Nucleus accumbens (tissue), 56 donors: ENCODE measurements around the gene TMBIM4.
"Not testable (repeated sequence)": the region's sequence is repeated elsewhere in the genome, so short reads cannot be mapped to it uniquely, and the experiment has no call there.

ENCODE experiments used
- DNase-seq, 56 donors: peaks; one replicate each; lab custom pipeline; 2025; lab: John Stamatoyannopoulos, UW

TMBIM4 gene, protein sequence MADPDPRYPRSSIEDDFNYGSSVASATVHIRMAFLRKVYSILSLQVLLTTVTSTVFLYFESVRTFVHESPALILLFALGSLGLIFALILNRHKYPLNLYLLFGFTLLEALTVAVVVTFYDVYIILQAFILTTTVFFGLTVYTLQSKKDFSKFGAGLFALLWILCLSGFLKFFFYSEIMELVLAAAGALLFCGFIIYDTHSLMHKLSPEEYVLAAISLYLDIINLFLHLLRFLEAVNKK

DNA sequence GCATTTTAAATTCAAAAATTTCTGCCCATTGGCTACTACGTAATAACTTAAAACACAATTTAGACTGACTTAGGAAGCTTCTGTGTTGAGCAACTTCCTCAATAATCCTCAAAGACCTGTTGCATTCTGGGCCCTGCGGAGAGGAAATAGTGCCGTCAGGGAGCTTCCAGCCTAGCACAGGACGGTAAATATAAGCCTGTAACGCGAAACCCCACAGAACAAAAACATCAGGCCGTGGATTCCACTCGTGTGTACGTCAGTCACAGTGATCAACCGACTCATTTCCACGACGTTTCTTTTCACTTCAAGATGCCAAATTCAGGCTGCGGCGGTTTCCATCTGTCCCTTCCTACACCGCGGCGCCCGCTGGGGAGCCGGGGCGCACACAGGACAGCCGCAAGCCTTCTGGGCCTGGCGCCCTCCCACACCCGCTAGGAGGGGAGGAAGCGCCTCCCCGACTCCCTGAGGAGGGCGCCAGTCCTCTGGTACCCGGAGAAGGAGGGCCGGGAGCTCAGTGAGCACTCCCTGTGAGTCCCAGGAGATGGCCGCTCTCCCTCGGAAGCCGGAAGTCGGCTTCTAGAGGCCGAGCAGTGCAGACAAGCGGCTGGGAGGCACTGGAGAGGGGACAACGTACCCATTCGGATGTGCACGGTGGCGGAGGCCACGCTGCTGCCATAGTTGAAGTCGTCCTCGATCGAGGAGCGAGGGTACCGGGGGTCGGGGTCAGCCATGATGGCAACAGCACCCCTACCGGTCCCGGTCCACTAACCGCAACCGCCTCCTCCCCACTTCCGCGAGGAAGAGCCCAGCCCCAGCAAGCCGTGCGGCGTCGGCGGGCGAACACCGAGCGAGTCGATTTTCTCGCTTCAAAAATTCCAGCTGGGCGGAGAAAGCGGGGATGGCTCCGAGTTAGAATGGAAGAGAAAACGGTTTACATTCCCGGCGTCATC is at the start of gene TMBIM4:
TMBIM4 (minus strand) TSS at position 776 of the 950 bp plus-strand sequence; CDS start at position 731, 45 bp downstream.
- DNase-seq = peak; percentile 46 to 96 (median 86)

GRCh38 chr12:66217342-66217917 is 47.6 kb upstream of the TMBIM4 start:
- DNase-seq = no peak

DNA sequence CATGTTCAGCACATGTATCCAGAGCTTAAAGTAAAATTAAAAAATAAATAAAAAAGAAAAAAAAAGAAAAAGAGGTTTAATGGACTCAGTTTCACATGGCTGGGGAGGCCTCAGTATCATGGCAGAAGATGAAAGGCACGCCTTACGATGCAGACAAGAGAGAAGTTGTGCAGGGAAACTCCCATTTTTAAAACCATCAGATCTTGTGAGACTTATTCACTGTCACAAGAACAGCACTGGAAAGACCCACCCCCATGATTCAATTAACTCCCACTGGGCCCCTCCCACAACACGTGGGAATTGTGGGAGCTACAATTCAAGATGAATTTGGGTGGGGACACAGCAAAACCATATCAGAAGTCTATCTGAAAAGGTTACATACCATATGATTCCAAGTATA is 43.2 kb upstream of the TMBIM4 start:
- DNase-seq = not testable (repeated sequence)

- not testable (repeated sequence) for DNase-seq
These were observed 41.8 kb upstream of the TMBIM4 start for GRCh38 chr12:66211573-66211972.

- DNase-seq = no peak
These were observed 41.0 kb upstream of the TMBIM4 start for GRCh38 chr12:66210840-66211239.

GRCh38 chr12:66206141-66206540 is 36.3 kb upstream of the TMBIM4 start:
- DNase-seq = no peak

DNA sequence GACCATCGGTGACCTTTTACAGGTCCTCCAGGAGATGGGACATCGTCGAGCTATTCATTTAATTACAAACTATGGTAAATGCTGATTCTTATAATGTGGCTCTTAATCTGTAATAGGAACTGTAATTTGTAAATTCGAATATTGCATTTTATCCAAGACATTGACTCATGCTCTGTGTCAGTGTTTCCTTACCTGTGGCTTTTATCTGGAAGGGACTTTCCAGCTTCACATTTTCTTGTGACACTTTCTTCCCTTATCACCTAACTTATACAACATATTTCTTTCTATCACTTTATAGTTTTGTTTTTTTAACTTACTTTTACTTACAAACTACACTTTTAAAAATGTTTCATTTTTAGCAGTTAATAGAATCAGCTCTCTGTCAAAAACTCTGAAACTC is 34.0 kb upstream of the TMBIM4 start:
- DNase-seq = no peak

GRCh38 chr12:66199831-66200509 is 30.2 kb upstream of the TMBIM4 start:
- DNase-seq = no peak

- no peak for DNase-seq
These were observed 29.3 kb upstream of the TMBIM4 start for GRCh38 chr12:66199141-66199540.

DNA sequence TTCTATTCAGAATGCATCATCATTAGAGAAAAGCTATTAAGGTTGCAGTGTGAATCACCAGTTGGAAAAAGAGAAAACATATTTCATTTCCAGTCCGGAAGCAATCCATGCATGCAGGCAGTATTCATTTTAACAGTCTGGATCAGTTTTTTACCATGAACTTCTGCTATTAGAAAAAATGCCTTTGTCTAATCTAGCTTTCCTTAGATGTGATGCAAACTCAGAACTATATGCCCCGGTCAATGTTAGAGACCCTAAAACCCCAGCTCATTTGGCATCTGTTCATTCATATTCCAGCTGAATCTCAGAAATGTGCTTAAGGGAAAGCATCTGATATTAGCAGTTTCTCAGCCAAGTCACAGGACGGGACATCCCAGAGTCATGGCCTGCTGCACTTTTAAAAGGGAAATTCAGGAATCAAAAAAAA is 27.7 kb upstream of the TMBIM4 start:
- no peak for DNase-seq

DNA sequence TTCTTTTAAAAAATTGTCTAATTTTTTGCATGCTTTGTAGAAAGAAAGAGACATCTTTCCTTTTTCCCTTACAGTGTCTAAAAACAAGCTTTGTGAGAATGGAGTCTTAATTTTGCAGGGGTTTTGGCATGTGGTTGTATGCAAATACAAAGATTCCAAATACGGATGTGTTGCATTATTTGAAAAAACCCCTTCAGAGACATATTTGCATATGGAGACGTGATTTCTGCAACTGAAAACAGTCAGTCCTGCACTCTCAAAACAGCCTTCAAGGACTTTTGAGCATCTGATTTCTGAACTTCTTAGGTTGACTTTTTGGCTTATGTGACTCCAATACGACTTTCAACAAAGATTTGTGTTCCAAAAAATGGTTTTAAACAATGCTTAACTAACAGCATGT is 27.0 kb upstream of the TMBIM4 start:
- no peak for DNase-seq

GRCh38 chr12:66195242-66195641 is 25.4 kb upstream of the TMBIM4 start:
- DNase-seq = no peak

DNA sequence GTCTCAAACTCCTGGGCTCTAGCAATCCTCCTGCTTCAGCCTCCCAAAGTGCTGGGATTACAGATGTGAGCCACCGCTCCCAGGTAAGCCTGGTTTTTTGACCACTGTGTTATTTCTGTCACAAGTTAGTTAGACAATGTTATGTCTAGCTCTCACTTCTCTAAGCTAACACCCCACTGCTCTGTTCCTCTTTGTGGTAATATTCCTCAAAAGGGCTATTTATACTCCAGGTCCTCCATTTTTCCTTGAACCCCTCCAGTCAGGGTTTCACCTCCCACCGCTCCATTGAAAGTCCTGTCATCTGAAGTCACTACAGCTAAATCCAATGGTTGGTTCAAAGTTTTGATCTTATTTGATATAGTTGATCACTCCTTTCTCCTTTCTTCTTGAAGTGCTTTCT is 24.3 kb upstream of the TMBIM4 start:
- no peak for DNase-seq

DNA sequence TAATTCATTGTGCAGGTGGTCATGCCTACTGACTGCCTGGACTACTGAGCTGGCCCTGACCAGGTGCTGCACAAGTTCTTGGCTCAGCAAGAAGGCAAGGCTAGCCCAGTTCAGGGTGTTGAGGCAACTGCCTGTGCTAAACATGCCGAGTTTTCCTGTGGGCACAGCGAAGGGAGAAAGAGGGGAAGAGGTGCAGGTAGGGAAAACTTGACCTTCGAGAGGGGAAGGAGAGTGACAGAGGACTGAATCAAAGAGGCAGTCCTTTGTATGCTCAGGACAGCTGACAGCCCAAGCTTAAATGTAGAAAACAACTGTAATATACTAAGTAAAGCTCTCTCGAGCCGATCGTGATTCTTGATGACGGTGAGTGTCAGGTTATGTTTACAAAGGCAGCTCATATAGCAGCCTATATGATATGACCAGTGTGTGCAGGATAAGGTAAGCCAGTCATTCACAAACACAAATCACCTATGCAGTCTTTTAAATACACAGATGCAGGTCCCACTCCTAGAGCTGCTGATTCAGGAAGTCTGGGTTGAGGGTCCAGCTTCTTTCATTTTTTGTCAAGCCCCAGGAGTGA is 21.8 kb upstream of the TMBIM4 start:
- DNase-seq = no peak

GRCh38 chr12:66190519-66191370 is 20.9 kb upstream of the TMBIM4 start:
- DNase-seq = no peak

GRCh38 chr12:66189889-66190288 is 20.1 kb upstream of the TMBIM4 start:
- DNase-seq = no peak

DNA sequence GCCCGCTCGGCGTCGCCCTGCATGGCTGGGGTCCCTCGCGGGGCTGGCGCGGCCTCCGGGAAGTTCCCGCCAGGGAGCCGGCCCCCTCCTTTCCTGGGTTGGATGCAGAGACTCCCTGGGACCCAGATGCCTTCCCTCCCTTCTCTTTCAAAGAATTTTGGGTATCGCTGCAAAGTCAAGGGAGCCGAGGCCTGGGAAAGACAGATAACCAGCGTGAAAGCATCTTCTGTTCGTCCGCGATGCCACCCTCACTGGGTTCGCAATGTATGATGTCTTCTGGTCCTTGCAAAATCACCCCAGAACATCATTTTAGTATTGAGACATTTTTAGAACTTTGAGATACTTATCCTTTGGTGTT is 19.7 kb upstream of the TMBIM4 start:
- no peak for DNase-seq

GRCh38 chr12:66188584-66189485 is 19.0 kb upstream of the TMBIM4 start, which contains the start of gene IRAK3:
Gene IRAK3, plus strand, starts transcription at chr12:66189214. Its CDS starts 86 bp downstream, at chr12:66189300.
- DNase-seq = peak in 22 of 56 donors; percentile 0 to 38 (median 7)
